NCI-H1417 treated with DMSO at 0.1 percent for 48 hours (cell line): ENCODE results near the gene COASY.
"Not testable (repeated sequence)": the region's sequence is repeated elsewhere in the genome, so short reads cannot be mapped to it uniquely, and the experiment has no call there.

Source experiments
- DNase-seq: peaks from one replicate; lab custom pipeline; 2025; lab: John Stamatoyannopoulos, UW

COASY gene

DNA sequence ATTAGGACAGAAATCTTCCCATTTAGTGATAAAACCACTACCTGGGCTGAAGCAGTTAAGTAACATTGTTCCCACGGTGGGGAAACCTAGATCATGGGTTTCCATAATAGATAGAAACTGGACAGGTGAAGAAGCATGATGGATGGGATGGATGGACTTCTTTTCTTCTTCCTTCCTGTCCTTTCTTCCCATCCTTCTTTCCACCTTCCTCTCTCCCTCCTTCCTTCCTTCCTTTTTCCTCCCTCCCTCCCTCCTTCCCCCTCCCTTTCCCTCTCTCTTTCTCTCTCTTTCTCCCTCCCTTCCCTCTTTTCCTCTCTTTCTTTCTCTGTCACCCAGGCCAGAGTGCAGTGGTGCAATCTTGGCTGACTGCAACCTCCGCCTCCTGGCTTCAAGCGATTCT, 12.5 kb downstream of the COASY start:
- no peak for DNase-seq

DNA sequence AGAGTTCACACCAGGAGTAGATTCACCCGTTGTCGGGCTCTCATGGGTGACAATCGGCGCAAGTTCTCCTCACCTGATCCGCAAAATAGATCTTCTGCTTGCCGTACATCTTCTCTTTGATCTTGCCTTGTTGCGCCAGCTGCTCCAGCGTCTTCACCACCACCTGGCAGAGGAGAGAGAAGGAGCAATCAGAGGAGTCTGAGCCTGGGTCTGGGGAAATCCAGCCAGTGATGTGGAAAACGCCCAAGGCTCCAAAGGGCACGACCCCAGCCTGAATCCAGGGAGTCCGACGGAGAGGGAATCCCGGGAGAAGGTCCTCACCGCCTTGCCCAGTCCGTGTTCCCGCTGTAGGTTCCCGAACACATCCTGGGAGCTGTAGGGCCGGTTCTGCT, 15.2 kb downstream of the COASY start:
- DNase-seq = no peak

DNA sequence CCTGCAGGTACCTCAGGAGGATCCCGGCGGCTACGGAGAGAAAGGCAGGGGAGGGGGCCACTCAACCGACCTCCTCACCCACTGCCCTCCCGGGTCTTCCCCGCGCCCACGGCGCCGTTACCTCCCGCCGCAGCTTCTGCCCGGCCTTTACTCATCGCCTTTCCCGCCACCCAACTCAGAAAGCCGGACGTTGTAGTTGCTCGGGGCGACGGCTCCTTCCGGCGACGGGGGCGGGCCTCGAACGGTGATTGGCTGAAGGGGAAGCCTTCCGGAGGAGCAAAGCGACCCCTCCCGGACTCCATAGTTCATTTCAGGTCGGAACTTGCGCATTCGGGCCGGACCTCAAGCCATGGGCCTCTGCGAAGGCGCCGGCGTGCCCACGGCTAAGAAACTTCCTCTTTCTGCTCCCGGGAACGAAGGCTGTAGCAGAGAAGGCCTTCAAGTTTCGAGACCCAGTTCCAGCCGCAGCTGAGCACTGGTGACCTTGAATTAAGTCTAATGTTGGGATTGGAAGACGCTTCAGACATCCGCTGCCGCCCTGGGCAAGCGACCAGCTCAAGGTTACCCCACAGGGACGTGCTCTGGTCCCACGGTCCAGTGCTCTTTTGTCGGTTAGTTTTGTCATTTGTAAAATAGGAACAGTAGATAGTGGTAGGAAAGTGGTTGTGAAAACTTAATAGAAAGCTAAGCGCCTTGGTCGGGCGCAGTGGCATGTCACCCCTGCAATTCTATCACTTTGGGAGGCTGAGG, 15.8 kb downstream of the COASY start, which contains the start of gene PSMC3IP:
PSMC3IP (minus strand) TSS at position 198 of the 750 bp plus-strand sequence; CDS start at position 155, 43 bp downstream.
- DNase-seq = peak; percentile 73

DNA sequence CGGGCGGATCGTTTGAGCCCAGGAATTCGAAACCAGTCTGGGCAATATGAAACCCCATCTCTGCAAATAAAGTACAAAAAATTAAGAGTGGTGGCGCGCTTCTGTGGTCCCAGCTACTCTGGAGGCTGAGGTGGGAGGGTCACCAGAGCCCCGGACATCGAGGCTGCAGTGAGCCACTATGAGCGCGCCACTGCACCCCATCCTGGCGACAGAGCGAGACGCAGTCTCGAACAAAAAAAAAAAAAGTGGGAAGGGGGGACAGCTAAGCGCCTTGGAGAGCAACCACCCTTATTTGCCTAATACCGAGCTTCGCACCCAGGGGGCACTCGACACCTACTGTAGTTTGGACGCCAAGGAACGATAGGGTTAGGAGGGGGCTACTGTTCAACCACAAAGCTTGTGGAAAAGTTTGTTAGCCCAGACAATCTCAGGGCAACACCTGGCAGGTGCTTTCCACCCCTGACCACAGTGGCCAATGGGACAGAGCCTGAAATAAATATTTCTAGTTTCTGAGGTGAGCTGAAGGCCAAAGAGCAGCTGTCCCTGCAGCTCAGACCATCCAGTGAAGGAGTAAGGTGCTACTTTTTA, 16.4 kb downstream of the COASY start:
- peak; percentile 56 for DNase-seq

DNA sequence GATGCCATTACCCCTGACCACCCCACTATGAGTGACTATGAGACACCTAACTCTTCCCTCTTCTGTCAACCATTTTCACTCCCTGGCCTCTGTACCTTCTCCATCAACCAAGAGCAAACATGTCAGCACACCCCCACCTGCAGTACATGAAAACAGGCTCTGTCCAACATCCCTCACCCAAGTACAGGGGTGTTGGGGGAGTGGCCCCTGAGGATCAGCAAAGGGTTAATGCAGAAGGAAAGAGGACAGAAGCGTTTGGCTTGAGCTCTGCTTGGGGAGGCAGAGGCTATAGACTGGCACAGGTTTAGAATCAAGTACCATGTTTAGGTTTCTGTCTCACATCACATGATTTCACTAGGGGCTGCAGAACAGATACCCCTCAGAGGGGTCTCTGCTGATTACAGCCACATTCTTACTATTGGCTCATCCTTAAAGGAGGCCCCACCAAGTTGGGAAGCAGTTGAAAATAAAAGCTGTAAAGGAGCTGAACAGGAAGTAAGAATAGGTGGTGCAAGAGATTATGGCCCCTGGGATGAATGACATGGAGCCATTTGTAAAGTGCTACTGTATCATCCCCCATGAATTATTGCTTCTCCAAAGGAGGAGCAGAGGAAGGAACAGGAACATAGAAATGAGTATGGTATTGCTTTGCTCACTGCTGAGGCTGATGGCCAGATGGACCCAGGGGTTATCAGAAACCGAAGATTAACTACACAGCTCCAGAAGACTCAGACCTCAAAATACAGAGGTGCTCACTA, 18.0 kb downstream of the COASY start:
- DNase-seq = no peak

DNA sequence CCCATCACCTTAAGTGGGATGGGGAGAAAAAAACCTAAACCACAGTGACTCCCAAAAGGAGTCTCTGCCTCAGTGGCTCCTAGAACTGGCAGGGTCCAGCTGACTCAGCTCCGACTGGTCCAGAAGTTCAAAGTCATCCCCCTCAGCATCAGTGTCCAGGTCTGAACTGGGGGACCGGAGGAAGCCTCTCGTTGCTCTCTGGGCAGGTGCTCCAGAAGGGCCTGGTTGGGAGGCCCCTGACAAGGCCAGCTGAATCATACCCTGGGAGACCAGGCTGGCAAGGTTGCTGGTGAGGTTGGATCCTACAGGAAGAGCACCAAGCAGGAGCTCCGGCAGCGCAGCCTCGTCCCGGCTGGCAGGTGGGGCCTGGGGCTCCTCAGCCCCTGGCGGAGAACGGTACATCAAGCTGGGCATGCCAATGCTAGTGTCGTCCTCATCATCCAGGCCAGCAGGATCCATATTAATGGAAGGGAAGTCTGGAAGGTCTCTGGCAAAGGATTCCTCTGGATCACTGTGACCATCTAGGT, 19.9 kb downstream of the COASY start:
- no peak for DNase-seq

DNA sequence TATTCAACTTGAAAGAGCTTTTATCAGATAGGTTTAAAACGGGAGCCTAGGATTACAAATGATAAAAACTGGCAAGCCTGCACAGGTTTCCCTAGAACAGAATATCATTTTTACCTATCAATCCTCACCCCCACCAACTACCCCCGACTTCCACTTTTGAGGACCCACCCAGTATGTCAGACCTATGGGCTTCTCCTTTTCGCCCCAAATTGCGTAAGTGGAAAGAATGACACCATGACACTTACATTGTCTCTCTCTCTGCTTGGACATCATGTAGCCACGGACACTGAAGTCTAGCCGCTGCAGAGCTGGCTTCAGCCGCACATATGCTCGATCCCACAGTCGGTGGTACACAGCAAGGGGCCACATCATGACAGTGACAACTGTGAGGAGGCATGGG, 22.9 kb downstream of the COASY start:
- no peak for DNase-seq

DNA sequence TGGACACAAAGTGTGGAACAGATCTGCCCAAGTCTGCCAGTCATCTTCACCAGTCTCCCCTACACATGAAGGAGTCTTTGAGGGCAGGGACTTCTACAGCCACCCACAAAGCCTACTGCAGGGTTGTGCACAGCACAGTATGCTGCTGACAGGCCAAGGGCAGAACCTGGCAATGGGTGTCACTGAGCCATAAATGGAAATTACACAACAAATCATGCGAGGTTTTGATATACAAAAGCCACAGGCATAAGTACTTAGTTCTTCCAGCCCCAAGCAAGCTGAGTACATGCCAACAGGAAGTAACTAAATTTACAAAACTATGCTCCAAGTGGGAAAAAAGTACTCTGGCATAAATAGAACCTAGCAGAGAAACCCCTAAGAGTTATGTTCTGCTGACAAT, 23.4 kb downstream of the COASY start:
- DNase-seq = no peak

DNA sequence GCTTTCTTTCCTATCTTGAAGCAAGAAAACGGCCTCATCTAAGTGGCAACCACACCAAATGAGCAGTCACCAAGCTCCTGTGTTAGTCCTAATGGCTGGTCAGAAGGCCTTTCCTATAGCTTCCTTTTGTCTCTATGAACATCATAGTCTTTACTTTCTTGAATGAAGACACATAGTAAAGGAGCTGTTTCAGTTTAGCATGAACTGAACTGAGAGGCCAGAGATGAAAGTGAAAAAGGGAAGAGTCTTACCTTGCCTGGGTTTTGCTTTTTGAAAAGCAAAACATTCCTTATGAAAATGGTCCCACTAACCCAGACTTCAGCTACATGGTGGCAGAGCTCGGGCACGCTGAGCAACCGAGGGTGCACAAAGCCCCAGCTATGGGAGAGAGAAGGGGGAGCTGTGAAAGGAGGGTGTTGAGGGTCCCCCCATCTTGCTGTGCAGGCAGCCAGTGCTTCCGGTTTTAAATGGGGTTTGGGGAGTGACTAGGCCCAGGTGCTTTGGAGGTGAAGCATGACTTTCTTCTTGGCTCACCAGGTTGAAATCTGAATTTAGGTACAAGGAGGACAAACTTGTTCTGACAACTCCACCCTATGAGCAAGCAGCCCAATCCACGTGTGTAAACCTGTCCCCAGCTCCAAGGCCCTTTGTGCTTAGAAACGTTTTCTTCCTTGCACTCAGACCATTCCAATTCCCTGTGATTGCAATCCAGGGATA, 24.7 kb downstream of the COASY start:
- DNase-seq = no peak

DNA sequence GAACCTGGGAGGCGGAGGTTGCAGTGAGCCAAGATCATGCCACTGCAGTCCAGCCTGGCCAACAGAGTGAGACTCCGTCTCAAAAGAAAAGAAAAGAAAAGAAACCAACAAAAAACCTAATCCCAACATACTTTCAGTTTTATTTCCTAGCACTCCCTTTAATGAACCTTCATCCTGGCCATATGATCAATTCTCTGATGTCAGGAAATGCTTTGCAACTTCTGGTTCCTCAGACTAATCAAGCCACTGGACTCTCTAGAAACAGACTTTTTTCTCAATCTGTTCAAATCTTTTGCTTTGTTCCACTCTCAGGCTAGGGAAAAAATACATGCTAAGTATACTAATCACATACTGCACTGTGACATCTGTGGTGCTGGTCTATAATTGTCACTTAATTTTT, 28.9 kb downstream of the COASY start:
- no peak for DNase-seq

DNA sequence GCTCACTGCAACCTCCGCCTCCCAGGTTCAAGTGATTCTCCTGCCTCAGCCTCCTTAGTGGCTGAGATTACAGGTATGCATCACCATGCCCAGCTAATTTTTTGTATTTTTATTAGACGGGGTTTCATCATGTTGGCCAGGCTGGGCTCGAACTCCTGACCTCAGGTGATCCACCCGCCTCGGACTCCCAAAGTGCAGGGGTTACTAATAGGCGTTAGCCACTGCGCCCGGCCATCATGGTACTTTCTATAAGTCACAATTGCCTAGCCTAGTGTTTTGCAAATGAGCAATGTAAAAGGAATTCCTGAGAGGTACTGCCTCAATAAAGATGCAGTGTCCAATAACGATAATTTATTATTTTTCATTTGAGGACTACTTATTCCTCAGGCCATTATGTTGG, 29.5 kb downstream of the COASY start:
- no peak for DNase-seq

DNA sequence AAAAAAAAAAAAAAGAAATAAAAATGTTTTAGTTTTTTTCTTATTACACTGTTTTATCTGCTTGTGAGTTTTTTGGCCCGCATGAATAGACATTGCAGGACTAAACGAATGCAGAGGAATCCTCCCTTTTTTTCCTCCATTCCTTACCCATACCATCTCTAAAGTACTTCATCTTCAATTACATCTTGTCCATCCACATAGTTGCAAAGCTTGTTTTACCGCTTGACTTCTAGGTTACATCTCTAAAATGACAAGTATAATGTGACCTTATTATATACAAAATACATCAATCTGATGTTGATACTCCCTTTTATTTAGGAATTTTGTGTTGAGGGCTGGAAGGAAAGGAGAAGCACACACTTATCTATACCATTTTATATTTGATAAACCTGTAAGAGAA, 34.4 kb downstream of the COASY start:
- no peak for DNase-seq

DNA sequence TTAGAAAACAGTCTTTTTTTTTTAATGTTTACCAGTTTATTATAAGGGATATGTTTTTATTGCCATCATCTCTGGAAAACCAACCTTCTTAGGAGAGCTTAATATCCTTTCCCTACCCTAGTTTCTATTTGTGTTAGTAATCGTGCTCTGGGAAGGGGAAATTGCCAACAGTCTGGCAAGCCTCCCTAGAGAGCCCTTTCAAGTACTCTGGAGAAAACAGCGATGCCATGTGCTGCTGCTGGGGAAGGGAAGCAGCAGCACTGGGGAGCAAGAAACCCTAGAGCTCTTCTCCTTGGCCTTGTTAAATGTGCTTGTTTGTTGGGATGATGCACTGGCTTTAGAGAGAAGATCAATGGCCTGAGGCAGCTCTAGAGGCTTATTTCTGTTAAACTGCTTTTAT, 37.0 kb downstream of the COASY start:
- no peak for DNase-seq

DNA sequence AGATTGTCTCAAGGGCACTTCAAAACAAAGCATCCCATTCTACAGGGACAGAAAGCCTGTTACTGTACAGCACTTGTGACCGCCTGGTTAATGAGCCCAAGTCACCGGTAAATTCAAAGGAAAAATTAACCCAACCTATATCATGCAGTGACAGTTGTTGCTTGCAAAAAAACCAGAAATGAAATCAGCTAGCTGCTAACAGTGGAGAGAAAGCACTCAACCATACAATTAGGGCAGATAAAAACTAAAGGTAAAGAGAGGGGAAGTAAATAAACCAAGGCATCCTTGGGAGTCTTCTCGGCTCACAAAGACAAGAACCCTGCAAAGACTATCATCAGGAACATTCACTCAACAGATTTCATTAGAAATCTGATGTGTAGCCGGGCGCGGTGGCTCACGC, 41.4 kb downstream of the COASY start:
- DNase-seq = no peak

DNA sequence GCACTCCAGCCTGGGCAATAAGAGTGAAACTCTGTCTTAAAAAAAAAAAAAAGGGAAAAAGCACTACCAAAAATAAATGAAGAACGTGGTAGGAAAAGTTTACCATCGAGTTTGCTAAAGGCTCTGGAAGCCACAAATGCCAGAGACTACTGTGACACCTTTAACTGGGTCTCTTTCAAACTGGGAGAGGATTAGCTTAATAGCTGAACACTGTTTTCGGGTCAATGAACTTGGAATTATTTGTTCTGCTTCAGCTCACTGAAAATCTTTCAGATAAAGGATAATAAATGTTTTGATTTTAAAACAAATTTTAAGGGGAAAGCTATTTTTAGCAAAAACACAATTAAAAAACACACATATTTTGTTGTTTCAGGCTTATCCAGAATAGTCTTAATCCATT, 45.8 kb downstream of the COASY start:
- no peak for DNase-seq

DNA sequence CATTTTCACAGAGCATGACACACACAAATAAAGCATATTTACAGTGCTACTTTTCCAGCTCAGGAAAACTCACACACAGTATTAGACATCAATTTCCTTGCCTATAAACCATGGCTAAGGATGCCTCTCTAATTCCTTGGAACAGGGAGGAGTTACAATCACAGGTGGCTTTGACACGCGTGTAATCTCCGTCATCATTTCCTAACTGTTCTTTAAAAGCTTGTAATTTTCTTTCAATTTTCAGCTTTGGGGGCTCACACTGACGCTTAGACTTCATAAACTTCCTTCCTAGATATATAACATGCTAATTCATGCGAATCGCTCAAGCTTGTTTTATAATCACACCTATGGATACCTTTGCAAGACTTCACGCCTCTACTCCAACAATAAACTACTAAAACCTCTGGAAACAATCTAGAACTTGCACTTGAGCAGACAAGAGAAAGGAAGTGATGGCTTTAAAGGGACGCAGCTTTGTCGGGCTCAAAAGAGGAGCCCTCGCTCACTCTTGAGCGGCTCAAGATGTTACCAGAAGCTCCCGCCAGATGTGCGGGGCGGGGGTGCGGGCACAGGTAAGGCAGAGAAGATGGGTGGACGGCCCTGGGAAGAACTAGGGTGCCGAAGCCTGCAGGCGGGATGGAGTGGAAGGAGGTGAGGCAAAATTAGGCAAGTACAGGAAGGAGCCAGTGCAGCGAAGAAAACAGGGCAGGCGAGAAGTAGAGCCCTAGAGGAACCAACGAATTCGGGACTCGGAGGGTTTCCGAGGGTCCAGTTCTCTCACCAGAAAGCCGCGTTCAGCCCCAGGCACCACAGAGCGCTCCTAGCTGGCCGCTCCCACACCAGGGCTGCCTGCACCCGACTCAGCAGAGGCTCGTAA, 46.6 kb downstream of the COASY start:
- DNase-seq = peak; percentile 47

DNA sequence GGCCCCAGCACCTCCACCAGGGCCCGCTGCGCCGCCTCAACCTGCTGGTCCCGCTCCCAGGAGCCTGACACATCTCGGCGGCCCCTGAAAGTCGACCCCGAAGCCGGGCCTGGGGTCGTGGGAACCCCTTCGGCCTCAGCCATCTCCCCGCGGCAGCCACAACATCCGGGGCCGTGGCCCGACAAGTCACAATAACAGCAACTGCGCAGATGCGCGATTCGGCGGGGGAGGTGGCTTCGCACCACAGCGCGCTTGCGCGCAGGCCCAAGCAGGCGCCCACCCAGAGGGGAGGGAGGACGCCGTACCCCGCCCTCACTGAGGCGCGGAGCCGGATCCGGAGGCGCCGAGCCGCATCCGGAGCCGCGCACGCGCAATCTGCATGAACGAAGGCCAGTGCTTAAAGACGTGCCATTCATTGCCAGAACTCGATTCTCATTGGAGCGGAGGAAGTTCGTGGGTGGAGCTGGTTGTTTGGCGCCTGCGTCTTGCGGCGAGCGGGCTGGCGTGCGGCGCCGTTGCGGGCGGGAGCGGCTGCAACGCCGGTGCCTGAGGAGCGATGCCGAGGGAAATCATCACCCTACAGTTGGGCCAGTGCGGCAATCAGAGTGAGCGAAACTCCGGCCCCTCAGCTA, 47.4 kb downstream of the COASY start, which contains the start of the genes RETREG3 and TUBG1:
RETREG3 (minus strand) TSS at position 193 of the 632 bp plus-strand sequence; CDS start at position 143, 50 bp downstream.
TUBG1 (plus strand) TSS at position 502 of the 632 bp plus-strand sequence; CDS start at position 557, 55 bp downstream.
- peak; percentile 96 for DNase-seq

DNA sequence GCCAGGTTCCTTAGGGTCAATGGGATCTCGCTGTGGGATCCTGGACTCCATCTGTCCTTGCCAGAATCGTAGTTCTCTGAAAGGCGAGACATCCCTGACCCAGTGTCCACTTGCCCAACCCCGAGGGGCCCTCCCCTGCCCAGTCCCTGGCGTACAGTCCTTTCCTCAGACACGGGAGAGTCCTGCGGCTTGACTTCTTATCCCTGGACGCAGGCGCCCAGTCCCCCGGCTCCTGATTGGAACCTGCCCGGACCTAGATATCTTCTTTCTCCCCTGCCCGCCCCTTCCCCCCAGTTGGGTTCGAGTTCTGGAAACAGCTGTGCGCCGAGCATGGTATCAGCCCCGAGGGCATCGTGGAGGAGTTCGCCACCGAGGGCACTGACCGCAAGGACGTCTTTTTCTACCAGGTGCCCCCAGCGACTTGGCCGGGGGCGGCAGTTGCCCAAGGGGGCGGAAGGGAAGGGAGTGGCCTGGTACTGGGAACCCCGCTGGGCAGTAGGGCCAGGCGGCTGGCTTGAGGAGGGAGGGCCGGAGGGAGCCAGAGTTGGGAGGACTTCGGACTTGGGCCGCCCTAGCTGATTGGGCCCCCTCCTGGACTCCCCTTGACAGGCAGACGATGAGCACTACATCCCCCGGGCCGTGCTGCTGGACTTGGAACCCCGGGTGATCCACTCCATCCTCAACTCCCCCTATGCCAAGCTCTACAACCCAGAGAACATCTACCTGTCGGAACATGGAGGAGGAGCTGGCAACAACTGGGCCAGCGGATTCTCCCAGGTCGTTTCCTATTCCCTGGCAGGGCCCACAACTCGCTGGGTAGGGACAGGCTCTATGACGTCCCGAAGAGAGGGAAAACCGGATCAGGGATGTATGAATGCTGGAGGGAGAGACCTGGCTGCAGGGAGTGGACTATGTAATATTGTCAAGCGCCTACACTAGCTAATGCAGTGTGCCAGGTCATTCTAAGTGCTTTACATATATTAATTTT, 48.2 kb downstream of the COASY start:
- DNase-seq = not testable (repeated sequence)

DNA sequence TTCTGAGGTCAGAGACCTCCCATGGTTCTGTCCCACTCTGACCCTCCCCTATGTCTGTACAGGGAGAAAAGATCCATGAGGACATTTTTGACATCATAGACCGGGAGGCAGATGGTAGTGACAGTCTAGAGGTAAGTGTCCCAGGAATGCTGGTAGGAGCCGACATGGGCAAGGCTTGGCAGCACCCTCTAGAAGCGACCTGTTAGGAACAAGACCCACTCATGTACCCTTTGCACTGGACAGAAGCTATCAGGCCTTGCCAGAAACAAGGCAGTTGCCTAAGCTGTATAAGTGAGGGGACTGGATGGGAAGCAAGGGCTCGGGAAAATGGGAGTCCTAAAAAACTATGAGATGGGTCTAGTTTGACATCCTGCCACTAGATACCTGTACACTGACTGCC, 50.1 kb downstream of the COASY start:
- no peak for DNase-seq
